HG03432 (cell line): ENCODE data around the gene BTBD10.
A peak's percentile ranks its signal among the peaks of the same experiment; 100 is the strongest.

Experiments used
- ATAC-seq: cut with Tn5 transposase; IDR thresholded peaks from one replicate; pipeline ENCODE4 v1.9.1; 2021; ENCODE audit warnings: mild to moderate bottlenecking, moderate library complexity; ENCODE audit not compliant: unreplicated experiment

BTBD10 gene

DNA sequence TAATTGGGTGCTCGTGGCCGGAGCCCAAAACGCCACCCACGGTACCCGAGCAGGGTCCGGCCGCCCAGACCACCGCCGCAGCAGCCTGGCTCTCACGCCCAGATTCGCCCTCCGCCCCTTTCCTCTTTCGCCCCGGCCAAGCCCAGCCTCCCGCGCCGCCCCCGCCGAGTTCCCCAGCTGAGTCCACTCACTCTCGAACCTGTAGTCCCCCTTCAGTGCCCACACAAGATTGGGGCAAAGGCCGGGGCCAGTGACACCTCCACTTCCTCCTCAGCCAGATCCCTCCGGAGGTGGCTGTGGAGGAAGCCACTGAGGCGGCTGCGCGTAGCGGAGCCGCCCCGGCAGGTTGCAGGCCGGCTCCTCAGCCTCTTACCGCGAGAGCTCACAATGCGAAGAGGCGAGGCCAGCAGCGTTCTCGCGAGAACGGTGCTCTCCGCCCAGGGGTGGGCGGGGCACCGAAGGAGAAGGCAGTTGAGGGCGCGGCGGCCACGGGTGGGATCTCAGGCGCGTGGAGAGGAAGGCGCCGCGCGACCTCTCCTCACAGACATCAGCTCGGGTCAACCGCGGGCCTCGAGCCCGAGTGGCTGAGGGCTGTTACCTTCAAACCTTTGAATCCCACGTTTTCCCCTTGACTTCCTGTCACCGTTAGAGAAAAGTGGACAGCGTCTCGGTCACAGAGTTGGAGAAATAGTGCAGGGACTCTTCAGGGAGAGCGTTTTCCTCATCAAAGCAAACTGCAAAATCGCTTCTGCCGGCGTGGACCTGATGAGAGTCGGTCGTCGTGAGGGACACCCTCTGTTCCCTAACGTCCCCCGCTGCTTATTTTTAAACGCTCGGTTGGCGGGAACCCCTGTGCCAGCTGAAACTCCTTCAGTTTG is at the start of gene BTBD10:
Gene BTBD10 (minus strand): TSS at position 322 of the 878 bp plus-strand sequence. CDS start 18,098 bp downstream, outside the sequence.
- ATAC-seq, result peak; percentile 95

GRCh38 chr11:13503393-13503792 is 40.4 kb upstream of the BTBD10 start:
- ATAC-seq, result no peak

GRCh38 chr11:13502492-13502891 is 39.5 kb upstream of the BTBD10 start:
- ATAC-seq, result no peak

DNA sequence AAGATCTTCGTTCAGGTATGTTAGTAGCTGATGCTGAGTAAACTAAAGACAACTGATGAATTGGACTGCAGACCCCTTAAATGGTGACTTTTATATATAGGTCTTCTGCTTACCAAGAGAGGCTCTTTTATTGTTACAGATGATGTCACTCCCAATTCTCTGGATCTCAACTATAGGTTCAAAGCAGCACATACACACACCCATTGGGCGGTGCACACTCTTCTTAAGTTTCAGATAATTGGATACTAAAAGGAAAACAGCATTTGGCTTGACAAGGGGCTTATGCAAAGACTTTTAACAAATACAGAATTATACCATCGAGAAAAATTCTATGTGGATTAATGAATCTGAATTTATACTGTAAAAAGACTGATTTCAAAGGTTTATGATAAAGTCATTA is 32.9 kb upstream of the BTBD10 start, which contains the start of gene PTH:
Gene PTH (minus strand): TSS at position 69 of the 400 bp plus-strand sequence. CDS start 3,142 bp downstream, outside the sequence.
- ATAC-seq, result no peak

DNA sequence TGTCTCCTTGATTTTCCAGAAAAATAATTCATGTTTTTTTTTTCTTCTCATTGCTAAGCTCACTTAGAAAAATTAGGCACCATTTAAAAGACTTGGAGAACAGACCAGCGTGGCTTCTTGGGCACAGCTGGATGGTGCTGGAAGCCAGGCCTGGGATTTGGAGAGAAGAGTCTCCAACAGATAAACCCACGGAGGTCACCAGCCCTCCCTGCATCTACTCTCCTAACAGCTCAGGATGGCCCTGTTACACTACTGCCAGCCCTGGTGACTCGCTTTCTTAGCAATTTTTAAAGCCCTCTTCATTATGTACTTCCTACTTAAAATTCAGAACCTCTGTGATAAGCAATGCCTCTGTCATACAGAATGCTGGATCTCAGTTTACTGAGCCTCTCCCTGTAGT is 31.0 kb upstream of the BTBD10 start:
- ATAC-seq, result no peak

DNA sequence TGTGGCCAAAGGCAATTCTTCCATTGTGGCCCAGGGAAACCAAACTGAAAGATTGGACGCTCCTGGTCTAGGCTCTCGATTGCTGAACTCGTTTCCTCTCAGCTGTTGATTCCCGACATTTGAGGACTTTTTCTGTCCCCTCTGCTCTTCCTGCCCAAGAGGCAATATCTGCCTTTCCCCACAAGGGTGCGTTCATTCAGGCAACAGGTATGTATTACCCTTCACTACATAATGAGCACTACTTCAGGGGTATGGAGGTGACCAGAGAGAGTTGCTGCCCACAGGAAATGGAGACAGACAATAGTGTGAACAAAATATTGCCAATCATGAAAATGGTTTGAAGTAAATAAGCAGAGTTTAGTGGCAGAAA is 24.6 kb upstream of the BTBD10 start:
- peak; percentile 78 for ATAC-seq

GRCh38 chr11:13486926-13487660 is 24.1 kb upstream of the BTBD10 start:
- ATAC-seq, result peak; percentile 96

GRCh38 chr11:13480198-13480597 is 17.2 kb upstream of the BTBD10 start:
- ATAC-seq, result no peak

DNA sequence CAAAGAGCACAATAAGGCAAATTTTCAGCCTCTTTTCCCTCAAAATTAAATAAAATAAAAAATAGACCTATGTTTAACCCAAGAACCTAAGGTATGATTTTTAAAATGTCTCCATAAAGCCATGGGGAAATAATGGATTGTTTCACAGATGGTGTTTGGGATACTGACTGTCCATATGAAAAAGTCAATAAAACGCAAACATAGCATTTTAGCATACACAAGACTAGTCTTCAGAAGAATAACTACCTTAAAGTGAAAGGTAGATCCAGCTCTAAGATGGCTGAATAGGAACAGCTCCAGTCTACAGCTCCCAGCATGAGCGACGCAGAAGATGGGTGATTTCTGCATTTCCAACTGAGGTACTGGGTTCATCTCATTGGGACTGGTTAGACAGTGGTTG is 16.7 kb upstream of the BTBD10 start:
- ATAC-seq, result no peak

DNA sequence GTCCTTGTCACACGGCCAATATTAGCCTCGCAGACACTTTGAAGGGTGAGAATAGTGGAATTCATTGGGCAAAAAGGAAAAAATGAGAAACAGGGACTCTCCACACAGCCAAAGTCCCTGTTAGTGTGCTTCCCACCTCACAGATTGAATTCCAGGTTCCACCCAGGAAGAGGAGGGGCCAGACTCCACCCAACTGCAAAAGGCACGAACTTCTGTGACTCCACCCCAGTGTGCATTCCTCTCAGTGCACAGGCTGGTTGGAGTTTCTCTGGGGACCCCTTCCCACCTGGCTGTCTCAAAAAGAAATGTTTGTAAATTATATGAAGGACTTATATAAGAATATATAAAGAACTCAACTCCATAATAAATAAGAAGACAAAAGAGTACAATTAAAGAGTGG is 12.1 kb upstream of the BTBD10 start:
- ATAC-seq, result no peak

- no peak for ATAC-seq
Measured at GRCh38 chr11:13473013-13473722, 10.1 kb upstream of the BTBD10 start.

DNA sequence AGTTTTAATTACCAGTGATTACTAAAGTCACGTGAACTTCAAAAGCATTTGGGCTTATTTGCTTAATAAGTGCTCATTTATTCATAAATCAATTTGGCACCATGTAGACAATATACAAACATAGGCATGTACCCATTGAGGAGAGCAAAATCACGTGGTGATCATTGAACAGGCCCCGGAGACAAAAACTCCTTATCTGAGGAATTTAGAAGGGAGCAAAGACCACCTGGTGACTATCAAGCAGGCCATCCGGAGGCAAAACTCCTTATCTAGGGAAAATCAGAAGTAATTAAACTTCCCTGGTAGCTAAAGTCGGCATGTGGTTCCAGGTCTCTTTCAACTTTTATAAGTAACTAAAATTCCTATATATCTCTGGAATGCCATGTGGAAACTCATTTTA is 5.7 kb upstream of the BTBD10 start:
- no peak for ATAC-seq

- ATAC-seq, result no peak
Measured at GRCh38 chr11:13465909-13466371, 2.9 kb upstream of the BTBD10 start.

DNA sequence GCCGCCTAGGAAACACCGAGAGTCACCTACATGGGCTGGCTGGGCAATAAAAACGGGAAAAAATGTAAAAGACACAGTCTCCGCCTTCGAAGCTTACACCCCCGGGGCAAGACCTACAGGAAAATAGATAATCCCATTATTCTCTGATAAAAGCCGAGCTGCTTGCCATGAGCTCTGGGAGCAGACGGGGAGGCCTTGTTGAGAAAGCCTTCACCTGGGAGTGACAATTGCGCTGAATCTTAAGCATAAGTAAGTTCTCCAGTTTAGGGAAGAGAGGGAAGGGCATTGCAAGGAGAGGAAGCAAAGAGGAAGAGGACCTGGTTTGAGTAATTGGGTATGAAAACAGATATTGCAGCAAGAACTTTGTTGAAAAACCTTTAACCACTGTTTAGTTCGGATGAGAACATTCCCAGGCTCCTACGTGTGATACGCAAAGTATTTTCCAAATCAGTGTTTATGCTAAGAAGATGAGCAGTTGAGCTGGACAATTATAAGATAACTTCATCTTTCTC is 813 bp upstream of the BTBD10 start:
- ATAC-seq, result no peak

DNA sequence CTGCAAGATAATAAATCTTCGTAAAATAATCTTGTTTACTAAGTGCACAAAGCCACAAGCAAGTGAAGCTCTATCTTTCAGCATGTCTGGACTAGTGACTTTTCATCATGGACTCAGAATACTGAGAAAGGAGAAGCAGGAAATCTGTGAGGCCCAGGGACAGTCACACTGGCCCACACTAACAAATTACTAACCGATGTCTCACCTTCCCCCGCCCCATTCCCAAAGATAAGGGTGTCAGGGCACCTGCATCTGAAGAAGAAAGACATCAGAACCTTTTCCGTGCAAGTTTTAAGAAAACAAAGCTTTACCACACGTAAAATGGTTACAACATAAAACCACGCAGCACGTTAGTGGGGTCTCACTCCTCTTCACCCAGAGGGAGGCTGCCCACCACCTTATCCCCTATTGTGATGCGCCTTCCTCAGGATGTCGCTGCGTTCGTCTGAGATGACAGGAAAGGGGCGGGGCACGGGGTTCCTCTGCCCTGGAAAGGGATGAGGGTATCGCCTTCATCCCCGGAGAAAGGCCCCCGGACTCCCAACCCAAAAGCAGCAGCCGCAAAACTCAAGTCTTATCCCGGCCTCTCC is 616 bp downstream of the BTBD10 start:
- ATAC-seq, result peak; percentile 51

- no peak for ATAC-seq
Measured at GRCh38 chr11:13461291-13461690, 1.7 kb downstream of the BTBD10 start.

DNA sequence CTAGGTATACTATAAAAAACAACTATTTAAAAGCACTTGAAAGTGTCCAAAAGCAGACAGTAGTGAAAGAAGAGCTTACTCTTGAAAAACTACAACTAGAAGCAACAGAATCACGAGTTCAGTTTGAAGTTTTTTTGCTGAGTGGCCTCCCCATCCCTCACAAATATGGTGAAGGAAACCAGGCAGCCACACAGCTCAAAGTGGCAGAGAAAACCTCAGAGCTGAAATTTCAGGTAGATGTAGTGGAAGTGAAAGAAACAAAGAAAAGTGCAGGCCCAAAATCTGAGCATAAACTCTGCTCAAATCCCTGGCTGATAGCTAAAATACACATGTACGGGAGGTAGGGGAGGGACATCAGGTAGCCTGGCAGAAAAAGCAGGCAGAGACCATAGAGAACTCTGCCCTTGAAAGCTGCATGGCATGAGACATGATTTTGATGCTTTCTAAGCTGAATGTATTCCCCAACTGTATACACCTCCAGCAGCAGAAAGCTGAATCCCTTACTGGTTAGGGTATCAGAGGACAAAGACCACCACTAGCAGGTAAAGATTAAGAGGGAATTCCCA is 12.1 kb downstream of the BTBD10 start:
- ATAC-seq, result no peak

DNA sequence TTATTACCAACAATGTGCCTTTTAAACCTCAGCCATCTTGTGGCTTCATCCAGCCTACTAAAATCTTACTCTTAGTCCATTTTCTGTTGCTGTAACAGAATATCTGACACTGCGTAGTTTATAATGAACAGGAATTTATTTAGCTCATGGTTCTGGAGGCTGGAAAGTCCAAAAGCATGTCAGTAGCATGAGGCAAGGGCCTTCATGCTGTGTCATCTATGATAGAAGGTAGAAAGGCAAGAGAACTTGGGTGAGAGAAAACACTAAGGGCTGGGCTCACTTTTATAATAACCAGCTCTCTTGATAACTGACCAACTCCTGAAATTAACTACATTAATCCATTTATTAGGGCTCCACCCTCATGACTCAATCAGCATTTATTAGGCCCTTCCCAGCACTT is 13.5 kb downstream of the BTBD10 start:
- no peak for ATAC-seq

GRCh38 chr11:13448876-13449275 is 14.1 kb downstream of the BTBD10 start:
- no peak for ATAC-seq

GRCh38 chr11:13446444-13446843 is 16.6 kb downstream of the BTBD10 start:
- no peak for ATAC-seq
